ENCODE results near the gene VGLL4. TPM values are rescaled to one million over a fixed set of nuclear protein-coding genes. Genes with fewer than 3 reads are reported as not detected.

Gene VGLL4
- total and polyA plus RNA-seq, 2 of the 4 experiments (the other 2 are of a cell fraction), result 26.2 to 35.4 TPM

GRCh38 chr3:11564577-11565001 is 79.1 kb downstream of the VGLL4 start:
- in situ Hi-C loops (cut with MboI; ENCODE audit: low sequenced_read_pairs), result loop anchor here (10.0 kb wide), 1 partner anchor 80 kb away; the partner anchor contains the start of gene VGLL4
- dilution Hi-C loops (cut with HindIII; ENCODE audit: low sequenced_read_pairs, unreplicated experiment), result no loop called here
- H4K20me1 ChIP-seq (ENCODE audit: insufficient read depth, low read length), result peaks cover 50% of the 10 kb centered on the region
- H3K4me1 ChIP-seq (ENCODE audit: control insufficient read depth, insufficient read depth, low read length), result peaks cover 30% of the 10 kb centered on the region
- no peak for ATAC-seq (ENCODE audit: low read depth)
- no peak for DNase-seq
- H3K4me3 ChIP-seq (ENCODE audit: insufficient read depth, low read depth, low read length), result no peak overlapping the region
- WGBS, 2 experiments (ENCODE audit: extremely low coverage in 2 of 2, insufficient read length in 1 of 2), result 100% methylated on average over 3 of the region's 19 CpGs; no CpG with 5 or more reads in 1 of the 2 experiments
- H2BK120ac ChIP-seq (ENCODE audit: low read depth, low read length), result no peak overlapping the region
- no peak overlapping the region for H3K14ac ChIP-seq (replicated peaks; ENCODE audit: low read depth, low read length)
- BruUV-seq (replicated peaks), result no TSS peak
- intact Hi-C loops (cut with micrococcal nuclease), result no loop called here
- H3K9ac ChIP-seq (ENCODE audit: low read depth, low read length), result no peak overlapping the region
- no peak overlapping the region for H3K4me2 ChIP-seq (ENCODE audit: low read depth, low read length)
- no peak overlapping the region for H4K91ac ChIP-seq (ENCODE audit: insufficient read depth, low read depth, low read length)
- no peak overlapping the region for H4K5ac ChIP-seq (ENCODE audit: low read depth, low read length)
- H2AK5ac ChIP-seq (ENCODE audit: low read depth, low read length), result no peak overlapping the region
- no peak overlapping the region for H3K56ac ChIP-seq (ENCODE audit: extremely low read depth, insufficient read depth, low read length)
- ChIA-PET CTCF (no interaction called here), POLR2A (ENCODE audit: unreplicated experiment) (interaction anchor here (0.5 kb wide), 1 partner anchor 174 kb away, joined by 6 read pairs; no protein-coding TSS in a partner anchor)
- H3K79me1 ChIP-seq (ENCODE audit: low read depth in 1 of 2, low read length in 2 of 2), result peaks cover 40 to 95% of the 10 kb centered on the region in 2 experiments
- H2BK20ac ChIP-seq (ENCODE audit: low read depth, low read length), result no peak overlapping the region
- no peak overlapping the region for H2AK9ac ChIP-seq (replicated peaks; ENCODE audit: low read depth, low read length, poor library complexity)
- no peak overlapping the region for H3K23ac ChIP-seq (ENCODE audit: low read depth, low read length)
- no peak overlapping the region for H3K18ac ChIP-seq (ENCODE audit: low read depth, low read length)
- no peak overlapping the region for H2BK5ac ChIP-seq (ENCODE audit: low read depth, low read length, poor library complexity, severe bottlenecking)
- peaks cover 44% of the 10 kb centered on the region for H3K9me1 ChIP-seq (ENCODE audit: insufficient read depth, low read length)
- H2AFZ ChIP-seq (replicated peaks; ENCODE audit: low read length, poor library complexity), result no peak overlapping the region
- H4K8ac ChIP-seq (ENCODE audit: low read depth in 2 of 2, low read length in 2 of 2), result no peak overlapping the region
- no peaks in the 10 kb centered on the region for H3K27me3 ChIP-seq (ENCODE audit: control insufficient read depth, insufficient read depth, low read length)
- peaks cover 57% of the 10 kb centered on the region for H3K36me3 ChIP-seq (ENCODE audit: control insufficient read depth, insufficient read depth, low read length)
- H3K4ac ChIP-seq (ENCODE audit: low read depth, low read length), result no peak overlapping the region
- no peak overlapping the region for H2BK15ac ChIP-seq (ENCODE audit: low read depth, low read length)
- no peaks in the 10 kb centered on the region for H3K9me3 ChIP-seq (ENCODE audit: control insufficient read depth, insufficient read depth, low read length)
- TF ChIP-seq MAZ (IDR thresholded peaks at IDR 0.05; ENCODE audit: borderline replicate concordance, low read depth, low read length) (no peak), CEBPB (IDR thresholded peaks at IDR 0.05; ENCODE audit: low read depth, low read length) (no peak), FOS (IDR thresholded peaks at IDR 0.05; ENCODE audit: low read depth, low read length) (no peak), RFX5 (IDR thresholded peaks at IDR 0.05; ENCODE audit: low read depth, low read length) (no peak), ELK1 (IDR thresholded peaks at IDR 0.05; ENCODE audit: borderline replicate concordance, low read depth, low read length) (no peak), POLR2A (IDR thresholded peaks at IDR 0.05; ENCODE audit: low read depth, low read length) (no peak), RCOR1 (IDR thresholded peaks at IDR 0.05; ENCODE audit: insufficient replicate concordance, low read length) (no peak), CHD1 (IDR thresholded peaks at IDR 0.05; ENCODE audit: low read depth, low read length) (no peak), MAFK (IDR thresholded peaks at IDR 0.05; ENCODE audit: low read depth, low read length) (no peak), USF2 (IDR thresholded peaks at IDR 0.05; ENCODE audit: low read depth, low read length) (no peak), CTCF (conservative IDR thresholded peaks at IDR 0.05; ENCODE audit: low read depth, low read length) (no peak), BHLHE40 (IDR thresholded peaks at IDR 0.05; ENCODE audit: low read depth, low read length) (no peak), RAD21 (IDR thresholded peaks at IDR 0.05; ENCODE audit: low read length) (no peak), SMC3 (IDR thresholded peaks at IDR 0.05; ENCODE audit: low read depth, low read length) (no peak), MXI1 (IDR thresholded peaks at IDR 0.05; ENCODE audit: borderline replicate concordance, low read depth, low read length) (no peak), NFE2L2 (IDR thresholded peaks at IDR 0.05; ENCODE audit: low read depth, low read length) (no peak)
- no peak overlapping the region for H3K27ac ChIP-seq (ENCODE audit: insufficient read depth, low read length)

Data from IMR-90 (cell line).